Fibroblast of pulmonary artery (primary cell): ENCODE results near the gene AKR7A3.
A peak's percentile ranks its signal among the peaks of the same experiment; 100 is the strongest.
"Not testable (repeated sequence)": the region's sequence is repeated elsewhere in the genome, so short reads cannot be mapped to it uniquely, and the experiment has no call there.

Experiments
- DNase-seq: peaks from one replicate; pipeline ENCODE4 v3.0.0-alpha.2; 2010; ENCODE audit warnings: low read depth
- H3K4me3 ChIP-seq: replicated peaks from 2 replicates; pipeline ENCODE4 v1.5.1; 2011; ENCODE audit warnings: low read depth, mild to moderate bottlenecking, control low read depth, low read length, moderate library complexity
- CTCF ChIP-seq: IDR thresholded peaks from 2 replicates; pipeline ENCODE4 v1.5.1; 2011; ENCODE audit warnings: mild to moderate bottlenecking, control low read depth, low read length, inconsistent platforms; ENCODE audit errors: missing control alignments

AKR7A3 gene

GRCh38 chr1:19258353-19258752, 30.2 kb downstream of the AKR7A3 start:
- no peak for DNase-seq
- H3K4me3 ChIP-seq: no peak overlapping the region
- no peak for TF ChIP-seq CTCF

GRCh38 chr1:19257178-19257914, 31.2 kb downstream of the AKR7A3 start:
- peak; percentile 54 for DNase-seq
- no peak overlapping the region for H3K4me3 ChIP-seq
- TF ChIP-seq CTCF: no peak

- DNase-seq, H3K4me3 ChIP-seq: not testable (repeated sequence)
Observed at GRCh38 chr1:19256301-19256700, 32.3 kb downstream of the AKR7A3 start.

GRCh38 chr1:19255288-19255687, 33.3 kb downstream of the AKR7A3 start:
- DNase-seq: no peak
- H3K4me3 ChIP-seq: no peak overlapping the region
- TF ChIP-seq CTCF: no peak

GRCh38 chr1:19254416-19254815, 34.2 kb downstream of the AKR7A3 start:
- no peak for TF ChIP-seq CTCF
- no peak for DNase-seq
- H3K4me3 ChIP-seq: no peak overlapping the region

- TF ChIP-seq CTCF: no peak
- peak within 1 kb of the TSS; percentile 97 for H3K4me3 ChIP-seq
- peak; percentile 77 for DNase-seq
Observed at GRCh38 chr1:19251305-19252196, 37.0 kb downstream of the AKR7A3 start, which contains the start of the genes EMC1 and MRTO4. Gene EMC1, minus strand, starts transcription at chr1:19251524. Its CDS starts 15 bp downstream, at chr1:19251509. Gene MRTO4, plus strand, starts transcription at chr1:19251805. Its CDS starts 31 bp downstream, at chr1:19251836.

GRCh38 chr1:19250629-19251304, 37.8 kb downstream of the AKR7A3 start:
- H3K4me3 ChIP-seq: peak overlapping the region; percentile 97
- no peak for DNase-seq
- TF ChIP-seq CTCF: no peak
